H1 (cell line): ENCODE data around the gene UBAP1.
"Not testable (repeated sequence)": the region's sequence is repeated elsewhere in the genome, so short reads cannot be mapped to it uniquely, and the experiment has no call there.

Experiments used
- CHD2 ChIP-seq: IDR thresholded peaks from 2 replicates; pipeline ENCODE4 v1.6.1; 2012; ENCODE audit warnings: low read length, improper control_type of control experiment
- EZH2 ChIP-seq: fragments of 200-600 bp; sonication (generic); IDR thresholded peaks from 2 replicates; pipeline ENCODE4 v1.7.1; 2012; ENCODE audit warnings: low read depth, mild to moderate bottlenecking, moderate library complexity, low read length, inconsistent platforms; ENCODE audit not compliant: severe bottlenecking
- TF ChIP-seq, protein P1 (sequence below), 3 experiments: IDR thresholded peaks; 1 replicate in 2 of 3; 2 replicates in 1 of 3; pipeline versions ENCODE4 v1.5.1 to v1.6.1; 2011; ENCODE audit warnings: low read length in 3 of 3, mild to moderate bottlenecking in 3 of 3, inconsistent platforms in 2 of 3, low read depth in 1 of 3, moderate library complexity in 1 of 3; ENCODE audit not compliant: insufficient read depth in 1 of 3; ENCODE audit errors: control extremely low read depth in 1 of 3

DNA sequence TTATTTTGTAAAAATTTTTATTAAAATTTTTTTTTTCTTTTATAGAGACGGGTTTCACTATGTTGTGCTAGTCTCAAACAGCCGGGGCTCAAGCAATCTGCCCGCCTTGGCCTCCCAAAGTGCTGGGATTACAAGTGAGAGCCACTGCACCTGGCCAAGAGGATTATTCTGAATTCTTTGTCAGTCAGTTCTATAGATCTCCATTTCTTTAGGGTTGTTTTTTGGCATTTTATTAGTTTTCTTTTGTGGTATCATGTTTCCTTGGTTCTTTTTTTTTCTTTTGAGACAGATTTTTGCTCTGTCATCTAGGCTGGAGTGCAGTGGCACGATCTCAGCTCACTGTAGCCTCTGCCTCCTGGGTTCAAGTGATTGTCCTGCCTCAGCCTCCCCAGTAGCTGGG is 18.4 kb downstream of the UBAP1 start:
- TF ChIP-seq, protein P1, sequence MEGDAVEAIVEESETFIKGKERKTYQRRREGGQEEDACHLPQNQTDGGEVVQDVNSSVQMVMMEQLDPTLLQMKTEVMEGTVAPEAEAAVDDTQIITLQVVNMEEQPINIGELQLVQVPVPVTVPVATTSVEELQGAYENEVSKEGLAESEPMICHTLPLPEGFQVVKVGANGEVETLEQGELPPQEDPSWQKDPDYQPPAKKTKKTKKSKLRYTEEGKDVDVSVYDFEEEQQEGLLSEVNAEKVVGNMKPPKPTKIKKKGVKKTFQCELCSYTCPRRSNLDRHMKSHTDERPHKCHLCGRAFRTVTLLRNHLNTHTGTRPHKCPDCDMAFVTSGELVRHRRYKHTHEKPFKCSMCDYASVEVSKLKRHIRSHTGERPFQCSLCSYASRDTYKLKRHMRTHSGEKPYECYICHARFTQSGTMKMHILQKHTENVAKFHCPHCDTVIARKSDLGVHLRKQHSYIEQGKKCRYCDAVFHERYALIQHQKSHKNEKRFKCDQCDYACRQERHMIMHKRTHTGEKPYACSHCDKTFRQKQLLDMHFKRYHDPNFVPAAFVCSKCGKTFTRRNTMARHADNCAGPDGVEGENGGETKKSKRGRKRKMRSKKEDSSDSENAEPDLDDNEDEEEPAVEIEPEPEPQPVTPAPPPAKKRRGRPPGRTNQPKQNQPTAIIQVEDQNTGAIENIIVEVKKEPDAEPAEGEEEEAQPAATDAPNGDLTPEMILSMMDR (IDR thresholded peaks at IDR 0.05; ENCODE audit: control extremely low read depth in 1 of 3, insufficient read depth in 1 of 3, low read depth in 1 of 3, low read length in 3 of 3), result not testable (repeated sequence)
- not testable (repeated sequence) for TF ChIP-seq CHD2, EZH2
